GM12873 (cell line): ENCODE results near the gene TCF12.

Source experiments
- CTCF ChIP-seq: IDR thresholded peaks from 2 replicates; pipeline ENCODE4 v1.5.1; 2012; ENCODE audit warnings: low read depth, mild to moderate bottlenecking, moderate library complexity, low read length, control low read depth; ENCODE audit not compliant: insufficient read depth; ENCODE audit errors: missing control alignments

The TCF12 gene

DNA sequence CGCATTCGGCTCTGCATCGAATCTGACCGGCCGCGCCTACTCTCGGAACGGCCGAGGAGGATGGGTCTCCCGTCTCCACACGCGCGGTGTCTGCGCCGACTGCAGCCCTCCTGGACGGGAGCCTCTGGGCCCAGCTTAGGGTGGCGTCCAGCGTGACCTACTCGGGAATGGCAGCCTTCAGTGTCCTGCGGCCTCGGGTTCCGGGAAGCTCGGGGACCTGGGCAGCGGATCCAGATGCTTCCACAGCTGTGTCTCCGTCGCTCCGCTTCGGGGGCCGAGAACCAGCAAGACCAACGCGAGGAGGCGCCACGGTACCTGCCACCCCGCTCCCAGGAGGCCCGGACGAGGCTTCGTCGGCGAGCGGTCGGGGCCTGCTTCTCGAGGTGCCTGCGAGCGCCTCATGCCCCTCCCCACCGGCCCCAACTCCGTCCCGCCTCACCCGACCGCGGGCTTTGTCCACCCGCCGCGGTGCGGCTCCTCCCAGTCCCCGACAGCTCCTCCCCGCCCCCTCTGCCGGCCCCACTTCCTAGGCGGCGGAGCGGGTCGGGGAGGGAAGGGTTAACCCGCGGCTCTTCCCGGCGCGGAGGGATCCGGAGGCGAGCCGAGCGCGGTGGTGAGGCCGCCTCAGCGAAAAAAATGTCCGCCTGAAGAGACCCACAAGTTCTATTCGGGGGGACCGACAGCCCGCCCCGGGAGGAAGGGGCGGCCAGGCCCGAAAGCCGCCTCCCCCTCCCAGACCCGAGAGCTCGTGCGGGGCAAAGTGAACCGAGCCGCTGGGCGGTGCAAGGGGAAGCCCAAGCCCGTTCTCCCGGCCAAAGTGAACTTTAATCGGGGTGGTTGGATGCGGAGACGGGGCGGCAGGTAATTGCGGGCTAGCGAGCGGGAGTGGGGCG lies at the start of gene TCF12:
TSS of gene TCF12 (plus strand) at position 599 of the 893 bp plus-strand sequence. CDS start 1,270 bp downstream, outside the sequence.
- TF ChIP-seq CTCF = peak; percentile 53

DNA sequence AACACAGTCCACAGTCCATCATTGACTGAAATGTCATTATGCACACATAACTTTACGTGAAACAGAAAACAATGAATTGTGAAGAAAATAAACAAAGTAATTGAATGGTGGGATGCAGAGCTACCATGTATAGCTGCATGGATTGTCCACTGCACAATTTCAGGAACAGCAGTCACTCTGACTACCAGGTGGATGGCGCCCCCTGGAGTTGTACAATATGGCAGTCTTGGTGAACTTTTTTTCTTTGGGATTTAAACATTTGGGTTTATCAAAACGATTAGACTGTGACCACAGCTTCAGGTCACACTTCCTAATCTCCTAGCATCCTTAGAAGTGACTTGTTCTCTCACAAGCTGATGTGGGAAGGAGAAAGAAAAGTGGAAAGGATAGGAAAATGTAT lies 48.9 kb upstream of the TCF12 start:
- peak; percentile 64 for TF ChIP-seq CTCF

GRCh38 chr15:56871185-56871584 lies 47.3 kb upstream of the TCF12 start:
- no peak for TF ChIP-seq CTCF

GRCh38 chr15:56871867-56872266 lies 46.6 kb upstream of the TCF12 start:
- TF ChIP-seq CTCF = no peak

DNA sequence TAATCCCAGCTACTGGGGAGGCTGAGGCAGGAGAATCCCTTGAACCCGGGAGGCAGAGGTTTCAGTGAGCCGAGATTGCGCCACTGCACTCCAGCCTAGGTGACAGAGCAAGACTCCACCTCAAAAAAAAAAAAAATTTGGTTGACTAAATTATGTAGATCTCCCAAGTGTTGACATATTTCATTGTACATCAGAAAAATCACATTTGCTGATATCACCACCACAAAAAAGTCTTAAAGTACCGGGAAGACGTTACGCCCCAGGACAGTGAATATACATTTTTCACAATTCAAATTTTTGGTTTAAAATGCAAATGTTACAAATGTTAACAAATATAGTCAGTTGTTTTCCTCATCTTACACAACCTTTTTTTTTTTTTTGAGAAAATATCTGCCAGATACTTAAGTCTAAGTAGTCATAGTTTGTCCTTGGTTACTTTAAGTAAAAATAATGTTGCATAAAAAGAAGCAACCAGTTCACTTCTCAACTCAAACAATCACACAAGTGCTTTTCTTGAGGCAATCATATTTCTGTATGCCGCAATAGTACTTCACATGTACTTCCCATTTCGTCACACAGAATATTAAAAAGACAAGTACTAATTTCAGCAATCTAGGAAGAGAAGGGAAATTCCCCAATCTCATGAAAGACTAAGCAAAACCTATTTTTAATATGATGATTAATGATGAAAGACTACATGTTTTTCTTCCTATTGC lies 41.0 kb upstream of the TCF12 start:
- no peak for TF ChIP-seq CTCF

DNA sequence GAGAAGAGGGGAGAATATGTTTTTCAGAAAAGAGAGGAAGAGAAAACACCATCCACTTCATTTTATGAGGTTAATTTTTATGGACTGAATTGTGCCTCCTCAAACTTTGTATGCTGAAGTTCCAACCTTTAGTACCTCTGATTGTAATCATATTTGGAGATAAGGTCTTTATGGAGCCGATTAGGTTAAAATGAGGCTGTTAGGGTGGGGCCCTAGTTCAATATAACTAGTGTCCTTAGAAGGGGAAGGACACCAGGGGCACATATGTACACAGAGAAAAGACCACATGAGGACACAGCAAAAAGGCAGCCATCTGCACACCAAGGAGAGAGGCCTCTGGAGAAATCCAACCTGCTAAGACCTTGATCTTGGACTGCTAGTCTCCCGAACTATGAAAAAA lies 38.9 kb upstream of the TCF12 start:
- no peak for TF ChIP-seq CTCF

DNA sequence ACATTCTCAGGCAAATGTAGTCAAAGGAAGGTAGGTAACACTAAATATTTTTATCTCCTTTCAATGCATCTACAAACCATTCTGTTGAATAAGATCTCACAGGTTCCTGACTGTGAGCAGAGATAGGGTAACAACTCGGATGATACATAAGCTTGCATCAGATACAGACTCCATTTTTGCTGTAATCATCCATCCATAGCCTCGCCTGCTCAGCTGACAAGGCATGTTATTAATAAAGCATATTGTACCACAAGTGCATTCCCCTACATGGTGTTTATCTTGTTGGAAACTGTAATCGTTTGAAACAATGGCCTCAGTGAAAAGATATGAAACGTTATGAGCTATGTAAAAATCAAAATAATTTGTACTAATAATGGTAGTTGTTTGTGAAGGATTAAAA lies 35.4 kb upstream of the TCF12 start:
- TF ChIP-seq CTCF = no peak
